ENCODE results near the gene SPHK1.

GRCh38 chr17:76388966-76389888, 4.8 kb downstream of the SPHK1 start:
- TF ChIP-seq CTCF (IDR thresholded peaks at IDR 0.05) (no peak), ZFX (IDR thresholded peaks at IDR 0.05; ENCODE audit: borderline replicate concordance) (no peak)

Data from 22Rv1 (cell line).